ENCODE measurements around the gene TNF.

GRCh38 chr6:31582230-31582643 lies 6.9 kb downstream of the TNF start, which contains the start of gene LTB:
- no peak for TF ChIP-seq CTCF (conservative IDR thresholded peaks at IDR 0.05; ENCODE audit: low read depth, low read length)
- TF ChIP-seq EZH2phosphoT487 (IDR thresholded peaks at IDR 0.05; ENCODE audit: borderline replicate concordance, low read length) = no peak

All from PC-3 (cell line).